Type B pancreatic cell (in vitro differentiated cells): Measurements from ENCODE around the gene BMP3. TPM values are rescaled to one million over a fixed set of nuclear protein-coding genes. Genes with fewer than 3 reads are reported as not detected.
"Not testable (repeated sequence)": the region's sequence is repeated elsewhere in the genome, so short reads cannot be mapped to it uniquely, and the experiment has no call there.

Experiments
- DNase-seq: peaks from one replicate; pipeline ENCODE4 v3.0.0; 2021; ENCODE audit warnings: mixed read lengths; ENCODE audit not compliant: unreplicated experiment; ENCODE audit errors: extremely low spot score
- H3K27ac Mint-ChIP-seq: 2 replicates; pipeline ENCODE4 v1.8.0; 2021; ENCODE audit warnings: mild to moderate bottlenecking, mixed read lengths
- H3K27me3 Mint-ChIP-seq: 2 replicates; pipeline ENCODE4 v1.8.0; 2021; ENCODE audit warnings: mixed read lengths
- H3K36me3 Mint-ChIP-seq: 2 replicates; pipeline ENCODE4 v1.8.0; 2021; ENCODE audit warnings: mixed read lengths
- H3K4me1 Mint-ChIP-seq: one replicate; pipeline ENCODE4 v1.8.0; 2021; ENCODE audit warnings: mixed read lengths; ENCODE audit not compliant: unreplicated experiment
- H3K4me3 Mint-ChIP-seq: 2 replicates; pipeline ENCODE4 v1.8.0; 2021; ENCODE audit warnings: mild to moderate bottlenecking, mixed read lengths
- H3K9me3 Mint-ChIP-seq: 2 replicates; pipeline ENCODE4 v1.8.0; 2021; ENCODE audit warnings: mixed read lengths
- CTCF ChIP-seq: fragments of 200-600 bp; sonication (generic); conservative IDR thresholded peaks from 2 replicates; pipeline ENCODE4 v1.5.0; 2021; ENCODE audit warnings: antibody characterized with exemption, mild to moderate bottlenecking
- total RNA-seq: library from RNA; stranded (reverse); gene quantifications from 2 replicates; pipeline ENCODE4 v1.2.1, GENCODE V29; 2021; ENCODE audit warnings: low replicate concordance

Gene BMP3
- total RNA-seq, 1 donor from 2014 or later: 10.7 TPM

- TF ChIP-seq CTCF: no peak
- H3K27ac Mint-ChIP-seq: no peak overlapping the region
- no peaks in the 10 kb centered on the region for H3K9me3 Mint-ChIP-seq
- H3K36me3 Mint-ChIP-seq: no peaks in the 10 kb centered on the region
- H3K4me1 Mint-ChIP-seq: no peaks in the 10 kb centered on the region
- H3K27me3 Mint-ChIP-seq: peaks cover 17% of the 10 kb centered on the region
- DNase-seq: no peak
- no peak overlapping the region for H3K4me3 Mint-ChIP-seq
These were observed 26.9 kb upstream of the BMP3 start for GRCh38 chr4:81003597-81004111.

DNA sequence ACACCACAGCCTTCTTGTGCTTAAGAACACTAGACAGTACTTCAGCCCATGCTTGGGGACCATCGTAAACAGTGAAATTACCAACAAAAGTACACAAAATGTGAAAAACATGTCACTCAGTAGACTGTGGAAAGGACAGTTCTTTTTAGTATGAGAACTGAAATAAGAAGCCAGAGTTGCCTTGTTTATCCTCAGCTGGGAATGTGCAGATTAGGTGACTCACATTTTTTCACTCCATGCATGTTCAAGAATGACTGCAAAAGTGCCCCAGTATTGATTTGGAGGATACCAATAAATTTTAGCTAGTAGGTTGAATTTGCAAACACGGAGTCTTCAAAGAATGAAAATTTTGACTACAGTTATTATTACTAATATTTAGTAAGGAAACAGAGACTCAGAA lies 23.1 kb upstream of the BMP3 start:
- no peaks in the 10 kb centered on the region for H3K36me3 Mint-ChIP-seq
- H3K27me3 Mint-ChIP-seq: peaks cover 31% of the 10 kb centered on the region
- no peak for DNase-seq

DNA sequence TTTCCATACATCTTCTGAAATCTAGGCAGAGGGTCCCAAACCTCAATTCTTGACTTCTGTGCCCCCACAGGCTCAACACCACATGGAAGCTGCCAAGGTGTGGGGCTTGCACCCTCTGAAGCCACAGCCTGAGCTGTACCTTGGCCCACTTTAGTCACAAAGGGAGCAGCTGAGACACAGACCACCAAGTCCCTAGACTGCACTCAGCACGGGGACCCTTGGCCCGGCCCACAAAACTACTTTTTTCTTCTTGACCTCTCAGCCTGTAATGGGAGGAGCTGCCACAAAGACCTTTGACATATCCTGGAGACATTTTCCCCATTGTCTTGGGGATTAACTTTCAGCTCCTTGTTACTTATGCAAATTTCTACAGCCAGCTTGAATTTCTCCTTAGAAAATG lies 13.9 kb upstream of the BMP3 start:
- not testable (repeated sequence) for H3K27me3 Mint-ChIP-seq, H3K4me3 Mint-ChIP-seq, H3K36me3 Mint-ChIP-seq, H3K4me1 Mint-ChIP-seq, H3K27ac Mint-ChIP-seq, H3K9me3 Mint-ChIP-seq, DNase-seq

More for the DNA sequence above, 23.1 kb upstream of the BMP3 start:
- H3K4me3 Mint-ChIP-seq: no peak overlapping the region
- no peak for TF ChIP-seq CTCF
- peaks cover 3% of the 10 kb centered on the region for H3K9me3 Mint-ChIP-seq
- no peak overlapping the region for H3K27ac Mint-ChIP-seq
- H3K4me1 Mint-ChIP-seq: no peaks in the 10 kb centered on the region

DNA sequence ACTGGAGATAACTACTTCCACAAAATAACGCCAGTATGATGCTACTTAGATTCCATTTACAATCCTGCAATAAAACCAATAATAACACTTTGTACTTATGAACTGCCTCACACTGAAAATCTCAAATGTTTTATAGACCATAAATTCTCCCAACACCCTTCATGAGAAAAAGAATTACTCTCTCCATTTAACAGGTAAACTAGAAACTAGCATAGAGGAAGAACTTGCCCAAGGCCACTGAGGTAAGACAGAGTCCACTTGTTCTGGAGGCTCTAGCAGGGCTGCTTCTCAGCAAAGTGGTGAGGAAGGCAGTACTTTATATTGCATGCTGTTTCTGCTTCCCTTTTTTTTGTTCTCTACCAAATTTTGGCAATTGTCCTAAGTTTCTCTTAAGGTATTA lies 11.5 kb upstream of the BMP3 start:
- no peak overlapping the region for H3K27ac Mint-ChIP-seq
- peaks cover 13% of the 10 kb centered on the region for H3K27me3 Mint-ChIP-seq
- no peak overlapping the region for H3K4me3 Mint-ChIP-seq
- no peaks in the 10 kb centered on the region for H3K9me3 Mint-ChIP-seq
- DNase-seq: no peak
- TF ChIP-seq CTCF: no peak
- H3K36me3 Mint-ChIP-seq: no peaks in the 10 kb centered on the region
- peaks cover 5% of the 10 kb centered on the region for H3K4me1 Mint-ChIP-seq

DNA sequence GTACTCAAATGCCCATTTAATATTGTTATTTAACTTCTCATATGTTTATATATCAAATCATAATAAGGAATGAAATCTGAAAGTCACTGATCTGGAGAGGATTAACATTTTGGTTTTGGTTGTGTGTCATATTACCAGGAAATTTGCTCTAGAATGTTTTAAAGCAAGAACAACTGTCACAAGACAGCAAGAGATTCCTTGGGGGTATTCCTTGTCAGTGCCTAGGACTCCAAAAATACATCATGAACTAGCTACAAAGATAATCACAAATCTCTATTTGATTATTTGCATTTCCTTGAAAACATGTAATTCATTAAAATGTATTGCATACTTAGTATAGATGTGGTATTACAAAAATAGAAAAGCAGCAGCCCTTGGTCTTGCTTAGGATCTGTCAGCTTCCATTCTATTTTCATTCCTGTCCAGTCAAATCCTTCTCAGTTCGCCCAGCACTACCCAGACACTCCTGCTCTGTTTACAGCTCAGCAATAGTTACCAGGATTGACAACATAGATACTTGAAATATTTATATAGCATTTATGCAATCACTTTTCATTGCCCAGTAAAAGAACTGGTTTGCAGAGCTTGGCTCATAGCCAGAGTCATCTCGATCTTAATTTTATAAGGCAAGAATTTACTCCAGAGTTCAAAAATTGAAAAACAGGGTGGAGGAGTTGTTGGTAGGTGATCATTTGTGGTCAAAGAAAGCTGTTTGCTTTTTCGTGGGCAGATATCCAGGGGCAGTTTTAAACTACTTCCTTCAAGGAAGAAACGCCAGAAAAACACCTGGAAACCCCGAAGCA lies 9.2 kb upstream of the BMP3 start:
- Mint-ChIP-seq H3K27ac (peak overlapping the region; percentile 39), H3K36me3 (no peaks in the 10 kb centered on the region), H3K4me1 (peaks cover 5% of the 10 kb centered on the region)

More for the DNA sequence above, 9.2 kb upstream of the BMP3 start:
- peak overlapping the region; percentile 9 for H3K4me3 Mint-ChIP-seq
- TF ChIP-seq CTCF: no peak
- H3K27me3 Mint-ChIP-seq: peaks cover 34% of the 10 kb centered on the region
- no peak for DNase-seq
- H3K9me3 Mint-ChIP-seq: no peaks in the 10 kb centered on the region
